DMS53 treated with DMSO at 0.1 percent for 48 hours (cell line): Measurements from ENCODE around the gene SMAD9.

Experiments
- DNase-seq: peaks from one replicate; lab custom pipeline; 2025; ENCODE audit not compliant: unreplicated experiment; lab: John Stamatoyannopoulos, UW

SMAD9 gene

GRCh38 chr13:36819739-36820090 is 100.3 kb downstream of the SMAD9 start:
- DNase-seq = peak; percentile 23

GRCh38 chr13:36818804-36819738 is 101.0 kb downstream of the SMAD9 start, which contains the start of gene RFXAP:
TSS of gene RFXAP (plus strand) at chr13:36819222. CDS start at chr13:36819358, 136 bp downstream.
- DNase-seq = peak; percentile 73

- DNase-seq = no peak
Measured at GRCh38 chr13:36817996-36818803, 101.8 kb downstream of the SMAD9 start.

DNA sequence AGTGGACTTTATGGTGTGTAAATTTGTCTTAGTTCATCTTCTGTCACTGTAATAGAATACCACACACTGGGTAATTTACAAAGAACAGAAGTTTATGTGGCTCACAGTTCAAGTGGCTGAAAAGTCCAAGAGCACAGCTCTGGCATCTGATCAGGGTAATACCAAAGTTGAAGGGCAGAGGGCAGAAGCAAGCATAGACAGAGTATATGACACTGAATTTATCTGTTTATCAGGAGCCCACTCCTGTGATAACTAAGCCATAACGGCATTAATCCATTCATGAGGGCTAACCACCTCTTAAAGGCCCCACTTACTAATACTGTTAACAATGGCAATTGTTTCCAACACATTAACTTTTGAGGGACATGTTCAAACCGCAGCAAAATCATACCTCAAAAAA is 105.0 kb downstream of the SMAD9 start:
- DNase-seq = no peak

GRCh38 chr13:36814465-36814864 is 105.6 kb downstream of the SMAD9 start:
- DNase-seq = no peak

DNA sequence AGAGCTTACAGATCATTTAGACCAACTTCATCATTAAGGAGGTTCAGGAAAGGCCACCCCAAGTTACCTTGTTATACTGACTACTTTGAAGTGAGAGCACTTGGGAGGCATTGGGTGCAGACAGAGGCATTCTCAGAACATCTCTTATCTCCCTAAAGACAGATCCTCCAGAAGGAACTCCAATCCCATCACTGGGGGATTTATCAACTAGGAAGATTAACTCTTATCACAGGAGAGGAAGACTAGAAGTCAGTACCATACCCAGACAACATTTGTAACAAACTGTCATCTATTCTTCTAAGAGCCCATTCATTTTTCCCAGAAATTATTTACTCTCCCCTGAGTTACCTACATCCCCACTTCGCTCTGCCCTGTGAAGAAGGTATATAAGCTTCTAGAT is 106.8 kb downstream of the SMAD9 start:
- DNase-seq = no peak

DNA sequence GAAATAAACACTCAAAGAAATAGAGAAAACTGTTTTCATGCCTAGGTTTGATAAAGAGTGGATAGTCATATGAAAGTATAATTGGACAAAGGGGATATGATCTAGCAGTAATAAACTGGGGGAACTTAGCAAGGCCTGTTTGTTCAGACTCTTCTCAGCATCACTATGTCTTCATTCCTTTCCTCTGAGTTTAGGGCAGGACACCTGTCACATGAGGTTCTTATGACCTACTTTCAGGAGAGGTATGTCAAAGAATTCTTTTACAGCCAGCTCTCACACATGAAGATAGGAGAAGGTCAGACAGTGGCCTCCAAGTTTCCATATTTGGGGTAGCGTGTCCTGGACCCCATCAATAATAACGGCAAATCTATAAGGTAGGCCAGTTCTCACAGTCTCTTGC is 112.4 kb downstream of the SMAD9 start:
- DNase-seq = no peak

DNA sequence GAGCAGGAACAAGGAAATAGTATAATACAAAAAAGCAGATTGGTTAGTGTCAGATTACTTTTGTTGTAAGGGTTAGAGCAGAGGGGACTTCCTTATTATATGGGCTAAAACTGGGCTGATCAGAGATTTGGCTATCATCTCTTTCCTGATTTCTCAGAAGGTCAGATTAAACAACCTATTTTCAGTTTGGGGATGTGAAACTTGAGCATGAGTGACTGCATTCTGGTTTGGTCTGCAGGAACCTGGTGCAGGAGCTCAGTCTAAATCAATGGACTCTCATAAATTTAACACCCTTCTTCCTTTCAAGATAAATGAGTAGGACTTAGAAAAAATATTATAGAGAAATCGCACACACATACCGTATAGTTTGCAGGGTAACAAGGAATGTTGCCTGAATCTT is 113.9 kb downstream of the SMAD9 start:
- no peak for DNase-seq

DNA sequence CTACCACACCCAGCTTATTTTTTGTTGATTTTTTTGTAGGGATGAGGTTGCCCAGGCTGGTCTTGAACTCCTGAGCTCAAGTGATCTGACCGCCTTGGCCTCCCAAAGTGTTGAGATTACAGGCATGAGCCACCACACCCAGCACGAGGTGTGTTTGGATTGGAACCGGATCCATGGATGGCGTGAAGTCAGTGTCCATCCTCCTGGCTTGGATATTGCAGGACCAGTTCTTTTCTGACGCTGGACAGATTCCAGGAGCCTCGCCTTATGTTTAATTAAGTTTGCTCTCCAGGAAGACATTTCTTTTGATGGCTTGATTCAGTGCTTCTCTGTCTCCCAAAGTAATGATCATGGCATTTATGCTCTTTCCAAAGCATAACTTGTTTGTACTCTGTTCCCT is 115.5 kb downstream of the SMAD9 start:
- DNase-seq = no peak

DNA sequence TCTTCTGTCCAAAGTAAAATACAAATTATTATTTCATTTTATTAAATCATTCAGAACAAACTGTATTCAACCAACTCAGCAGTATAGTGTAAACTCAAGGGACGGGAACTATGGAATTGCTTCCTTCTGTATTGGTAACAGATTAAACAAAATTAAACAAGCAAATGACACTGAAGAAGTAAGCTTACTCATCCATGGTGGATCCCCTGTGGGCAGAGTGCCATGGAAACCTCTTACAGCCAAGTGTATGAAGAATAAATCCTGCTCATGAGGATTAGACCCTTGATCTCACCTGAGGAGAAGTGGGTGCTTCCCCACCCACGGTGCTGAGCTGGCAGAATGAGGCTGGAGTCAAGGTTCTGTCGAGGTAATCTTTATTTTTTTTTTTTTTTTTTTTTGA is 119.0 kb downstream of the SMAD9 start:
- DNase-seq = no peak

- no peak for DNase-seq
Measured at GRCh38 chr13:36796052-36796451, 124.0 kb downstream of the SMAD9 start.

GRCh38 chr13:36795463-36795862 is 124.6 kb downstream of the SMAD9 start:
- no peak for DNase-seq
